Measurements from ENCODE around the gene FETUB.

DNA sequence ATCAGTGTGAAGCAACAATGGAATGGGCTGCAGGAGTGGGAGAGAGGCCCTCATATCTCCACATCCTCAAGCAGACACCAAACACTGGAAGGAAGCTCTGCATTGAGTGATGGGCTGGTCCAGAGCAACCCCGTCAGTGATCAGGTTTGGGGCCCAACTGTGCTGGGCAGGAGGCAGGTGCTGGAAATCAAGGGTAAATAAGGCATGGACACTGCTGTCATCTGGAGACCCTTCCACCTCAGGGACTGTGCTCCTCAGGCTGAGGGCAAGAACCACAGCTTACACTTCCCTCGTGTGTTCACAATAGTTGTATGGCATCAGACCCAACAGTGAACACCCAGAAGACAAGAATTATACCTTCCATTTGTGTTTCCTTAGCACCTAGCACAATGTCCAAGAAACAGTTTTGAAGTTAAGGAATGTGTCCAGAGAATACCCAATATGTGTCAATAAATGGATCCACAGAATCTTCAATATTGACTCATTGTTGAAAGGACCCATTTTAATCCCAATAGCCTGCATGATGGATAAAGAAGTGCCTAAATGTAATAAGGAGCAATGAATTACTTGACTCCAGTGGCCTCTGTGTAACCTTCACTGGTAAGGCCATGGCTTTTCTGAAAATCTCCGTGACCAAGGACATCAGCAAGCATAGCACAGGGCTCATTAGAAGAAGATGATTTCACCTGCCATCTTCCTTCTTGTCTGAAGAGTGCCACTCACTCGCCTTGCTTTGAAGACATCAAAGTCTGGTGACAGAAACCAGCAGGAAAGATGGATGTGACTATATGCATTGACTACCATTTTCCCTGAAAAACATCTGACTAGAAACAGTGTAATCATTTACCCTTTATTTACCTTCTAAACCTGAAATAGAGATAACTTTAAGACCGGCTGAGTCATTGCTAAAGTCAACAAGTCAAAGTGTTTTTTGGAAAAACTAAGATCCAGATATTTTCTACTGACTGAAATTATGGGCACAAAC is 34.3 kb upstream of the FETUB start:
- TF ChIP-seq, protein P1, sequence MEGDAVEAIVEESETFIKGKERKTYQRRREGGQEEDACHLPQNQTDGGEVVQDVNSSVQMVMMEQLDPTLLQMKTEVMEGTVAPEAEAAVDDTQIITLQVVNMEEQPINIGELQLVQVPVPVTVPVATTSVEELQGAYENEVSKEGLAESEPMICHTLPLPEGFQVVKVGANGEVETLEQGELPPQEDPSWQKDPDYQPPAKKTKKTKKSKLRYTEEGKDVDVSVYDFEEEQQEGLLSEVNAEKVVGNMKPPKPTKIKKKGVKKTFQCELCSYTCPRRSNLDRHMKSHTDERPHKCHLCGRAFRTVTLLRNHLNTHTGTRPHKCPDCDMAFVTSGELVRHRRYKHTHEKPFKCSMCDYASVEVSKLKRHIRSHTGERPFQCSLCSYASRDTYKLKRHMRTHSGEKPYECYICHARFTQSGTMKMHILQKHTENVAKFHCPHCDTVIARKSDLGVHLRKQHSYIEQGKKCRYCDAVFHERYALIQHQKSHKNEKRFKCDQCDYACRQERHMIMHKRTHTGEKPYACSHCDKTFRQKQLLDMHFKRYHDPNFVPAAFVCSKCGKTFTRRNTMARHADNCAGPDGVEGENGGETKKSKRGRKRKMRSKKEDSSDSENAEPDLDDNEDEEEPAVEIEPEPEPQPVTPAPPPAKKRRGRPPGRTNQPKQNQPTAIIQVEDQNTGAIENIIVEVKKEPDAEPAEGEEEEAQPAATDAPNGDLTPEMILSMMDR (IDR thresholded peaks at IDR 0.05) = no peak
- no peak for TF ChIP-seq EZH2 (IDR thresholded peaks at IDR 0.05)

Data from neural progenitor cell (in vitro differentiated cells).